Lung (tissue), 12 donors: Measurements from ENCODE around the gene SNX33. TPM values are rescaled to one million over a fixed set of nuclear protein-coding genes. Genes with fewer than 3 reads are reported as not detected.

Experiments
- ATAC-seq: fragments of 200-7000 bp; cut with Tn5 transposase; one replicate; pipeline ENCODE4 v1.9.1; 2020; ENCODE audit warnings: moderate number of reproducible peaks; ENCODE audit not compliant: insufficient read depth, low FRiP score
- DNase-seq, 3 donors: peaks; one replicate each; pipeline ENCODE4 v3.0.0-alpha.2; 2013 to 2017
- H3K27ac ChIP-seq, 2 donors: one replicate each; pipeline ENCODE4 v1.5.1; 2013; ENCODE audit warnings: mild to moderate bottlenecking in 2 of 2, moderate library complexity in 2 of 2, control low read depth in 1 of 2, inconsistent platforms in 1 of 2, low read depth in 1 of 2, low read length in 1 of 2
- H3K27me3 ChIP-seq, 3 donors: one replicate each; pipeline ENCODE4 v1.5.1; 2013; ENCODE audit warnings: low read length in 2 of 3; ENCODE audit not compliant: control insufficient read depth in 3 of 3, insufficient read depth in 3 of 3
- H3K36me3 ChIP-seq, 4 donors: one replicate each; pipeline ENCODE4 v1.5.1; 2013; ENCODE audit warnings: low read length in 4 of 4, mild to moderate bottlenecking in 1 of 4, moderate library complexity in 1 of 4; ENCODE audit not compliant: control insufficient read depth in 4 of 4, insufficient read depth in 4 of 4
- H3K4me1 ChIP-seq, 5 donors: one replicate each; pipeline ENCODE4 v1.5.1; 2013; ENCODE audit warnings: low read length in 5 of 5, mild to moderate bottlenecking in 2 of 5, moderate library complexity in 1 of 5; ENCODE audit not compliant: control insufficient read depth in 5 of 5, insufficient read depth in 5 of 5
- H3K4me3 ChIP-seq: one replicate; pipeline ENCODE4 v1.5.1; 2013; ENCODE audit warnings: mild to moderate bottlenecking, control low read depth, moderate library complexity
- H3K9ac ChIP-seq, 2 donors: one replicate each; pipeline ENCODE4 v1.5.1; 2013; ENCODE audit warnings: low read length in 2 of 2, control low read depth in 1 of 2; ENCODE audit not compliant: insufficient read depth in 1 of 2
- H3K9me3 ChIP-seq, 4 donors: one replicate each; pipeline ENCODE4 v1.5.1; 2013; ENCODE audit warnings: low read length in 3 of 4, mild to moderate bottlenecking in 1 of 4, moderate library complexity in 1 of 4; ENCODE audit not compliant: control insufficient read depth in 4 of 4, insufficient read depth in 3 of 4
- WGBS, 2 donors: extraction: QIAGEN DNeasy Blood & Tissue Kit; methylation state at CpG; one replicate each; pipeline ENCODE4 v1.1.7; 2013; 5-methylcytosine and 5-hydroxymethylcytosine counted together
- polyA plus RNA-seq, 2 donors: library from polyadenylated mRNA; stranded (reverse); fragments of 200-250 nt; gene quantifications; one replicate each; pipeline ENCODE4 v1.2.1, GENCODE V29; 2013
- total RNA-seq, 2 donors: library from RNA; depleted of rRNA in 1 of 2; stranded (reverse); fragments of >200 nt in 1 of 2; gene quantifications; one replicate each; pipeline ENCODE4 v1.2.1, GENCODE V29; 2014 to 2021
- TF ChIP-seq, protein P1 (sequence below): IDR thresholded peaks from 2 replicates; pipeline ENCODE4 v1.5.1; 2012; ENCODE audit warnings: mild to moderate bottlenecking; ENCODE audit errors: control extremely low read depth, extremely low read depth
- donor health status: control.
- donor health status: control.
- donor health status: Bipolar disorder and iron deficiency.
- donor health status: healthy.
- donor health status: DM: yes; HTN: yes; CAD: no.

The SNX33 gene
- total and polyA plus RNA-seq, 4 donors: 13.6 to 23.5 (median 18.0) TPM

GRCh38 chr15:75694241-75695182 is 46.8 kb downstream of the SNX33 start:
- no peak overlapping the region for H3K4me3 ChIP-seq
- WGBS, 2 donors: 26 to 43% methylated on average over 20 of the region's 20 CpGs
- ATAC-seq (no peak), DNase-seq (peak; percentile 82 to 89 (median 84))
- H3K27ac ChIP-seq: peak overlapping the region; percentile 4 to 67
- no peaks in the 10 kb centered on the region for H3K9me3 ChIP-seq
- peaks cover 0 to 6% (median 0%) of the 10 kb centered on the region in 4 donors for H3K36me3 ChIP-seq
- TF ChIP-seq, protein P1, sequence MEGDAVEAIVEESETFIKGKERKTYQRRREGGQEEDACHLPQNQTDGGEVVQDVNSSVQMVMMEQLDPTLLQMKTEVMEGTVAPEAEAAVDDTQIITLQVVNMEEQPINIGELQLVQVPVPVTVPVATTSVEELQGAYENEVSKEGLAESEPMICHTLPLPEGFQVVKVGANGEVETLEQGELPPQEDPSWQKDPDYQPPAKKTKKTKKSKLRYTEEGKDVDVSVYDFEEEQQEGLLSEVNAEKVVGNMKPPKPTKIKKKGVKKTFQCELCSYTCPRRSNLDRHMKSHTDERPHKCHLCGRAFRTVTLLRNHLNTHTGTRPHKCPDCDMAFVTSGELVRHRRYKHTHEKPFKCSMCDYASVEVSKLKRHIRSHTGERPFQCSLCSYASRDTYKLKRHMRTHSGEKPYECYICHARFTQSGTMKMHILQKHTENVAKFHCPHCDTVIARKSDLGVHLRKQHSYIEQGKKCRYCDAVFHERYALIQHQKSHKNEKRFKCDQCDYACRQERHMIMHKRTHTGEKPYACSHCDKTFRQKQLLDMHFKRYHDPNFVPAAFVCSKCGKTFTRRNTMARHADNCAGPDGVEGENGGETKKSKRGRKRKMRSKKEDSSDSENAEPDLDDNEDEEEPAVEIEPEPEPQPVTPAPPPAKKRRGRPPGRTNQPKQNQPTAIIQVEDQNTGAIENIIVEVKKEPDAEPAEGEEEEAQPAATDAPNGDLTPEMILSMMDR: no peak
- H3K4me1 ChIP-seq: peaks cover 3 to 29% (median 12%) of the 10 kb centered on the region in 5 donors
- H3K9ac ChIP-seq: no peak overlapping the region
- no peaks in the 10 kb centered on the region for H3K27me3 ChIP-seq

DNA sequence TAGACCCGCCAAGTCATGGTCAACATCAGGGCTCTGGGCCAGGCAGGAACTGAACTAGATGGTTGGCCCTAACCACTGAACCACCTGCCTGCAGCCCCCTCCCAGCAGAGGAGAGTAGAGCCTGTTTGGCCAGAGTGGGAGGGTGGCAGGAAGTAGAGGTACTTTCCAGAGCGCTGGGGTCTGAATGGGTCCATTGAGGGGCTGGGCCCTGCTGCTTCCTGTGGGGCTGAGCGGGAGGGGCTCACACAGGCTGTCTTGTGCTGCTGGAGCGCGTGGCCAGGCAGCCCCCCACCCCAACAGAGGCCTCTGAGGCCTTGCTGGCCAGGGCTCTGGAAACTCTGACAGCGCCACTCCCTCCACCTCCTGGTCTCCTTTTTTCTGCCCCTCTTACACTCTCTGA is 47.5 kb downstream of the SNX33 start:
- no peak for ATAC-seq
- Histone ChIP-seq H3K27ac (no peak overlapping the region), H3K36me3 (peaks cover 0 to 6% (median 0%) of the 10 kb centered on the region in 4 donors), H3K4me1 (peaks cover 3 to 33% (median 12%) of the 10 kb centered on the region in 5 donors), H3K4me3 (no peak overlapping the region), H3K9me3 (no peaks in the 10 kb centered on the region), H3K9ac (no peak overlapping the region), H3K27me3 (no peaks in the 10 kb centered on the region)
- 37 to 51% methylated on average over 6 of the region's 6 CpGs for WGBS, 2 donors
- TF ChIP-seq, protein P1: no peak
- peak; percentile 35 to 63 (median 59) for DNase-seq

- Histone ChIP-seq H3K9me3 (no peaks in the 10 kb centered on the region), H3K9ac (no peak overlapping the region), H3K27me3 (no peaks in the 10 kb centered on the region), H3K27ac (no peak overlapping the region), H3K4me3 (no peak overlapping the region), H3K4me1 (peaks cover 3 to 39% (median 15%) of the 10 kb centered on the region in 5 donors), H3K36me3 (peaks cover 0 to 6% (median 0%) of the 10 kb centered on the region in 4 donors)
- ATAC-seq (no peak), DNase-seq (no peak)
- WGBS, 2 donors: 62 to 63% methylated on average over 7 of the region's 7 CpGs
- TF ChIP-seq, protein P1: no peak
Measured at GRCh38 chr15:75695634-75696310, 48.1 kb downstream of the SNX33 start.
